GM12872 (cell line): ENCODE data around the gene SRPX2.

ENCODE experiments used
- CTCF ChIP-seq: IDR thresholded peaks from 3 replicates; pipeline ENCODE4 v1.5.1; 2011; ENCODE audit warnings: low read depth, mild to moderate bottlenecking, low read length, moderate library complexity; ENCODE audit not compliant: insufficient read depth

The SRPX2 gene

DNA sequence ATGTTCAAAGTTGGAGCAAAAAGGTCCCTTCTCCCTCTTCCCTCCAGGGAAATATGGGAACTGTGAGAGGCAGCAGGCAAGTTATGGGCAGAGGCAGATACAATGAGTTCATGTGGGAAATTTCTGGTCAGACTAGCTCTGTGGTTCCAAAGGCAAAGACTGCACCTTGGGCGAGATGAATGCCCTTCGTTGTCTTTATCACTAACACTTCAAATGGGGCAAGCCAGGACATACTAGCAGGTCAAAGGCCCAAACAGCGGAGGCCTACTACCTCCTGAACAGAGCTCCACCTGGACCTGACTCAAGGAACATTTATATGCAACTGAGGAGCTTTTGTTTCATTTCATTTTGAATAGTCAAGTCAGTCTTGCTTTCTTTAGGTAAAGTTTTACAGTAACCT is 29.0 kb downstream of the SRPX2 start:
- no peak for TF ChIP-seq CTCF

GRCh38 chrX:100673397-100673953 is 29.5 kb downstream of the SRPX2 start:
- TF ChIP-seq CTCF: no peak

DNA sequence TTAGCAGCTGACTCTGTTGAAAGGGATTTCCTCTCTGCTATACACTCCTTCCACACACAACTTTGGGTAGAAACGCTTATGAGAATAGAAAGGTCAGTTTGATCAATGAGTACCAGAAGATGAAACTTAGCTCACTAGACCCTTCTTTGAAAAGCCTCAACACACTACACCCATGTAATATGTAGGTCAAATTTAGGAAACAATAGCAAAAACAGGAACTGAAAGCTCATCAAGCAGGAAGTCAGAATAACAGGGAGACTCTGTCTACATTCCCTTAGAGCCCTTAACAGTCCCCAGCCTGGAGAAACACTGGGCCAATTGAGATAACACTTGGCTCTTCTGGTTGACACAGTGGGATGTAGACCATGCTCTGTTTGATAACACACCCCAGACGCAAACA is 30.7 kb downstream of the SRPX2 start:
- no peak for TF ChIP-seq CTCF

DNA sequence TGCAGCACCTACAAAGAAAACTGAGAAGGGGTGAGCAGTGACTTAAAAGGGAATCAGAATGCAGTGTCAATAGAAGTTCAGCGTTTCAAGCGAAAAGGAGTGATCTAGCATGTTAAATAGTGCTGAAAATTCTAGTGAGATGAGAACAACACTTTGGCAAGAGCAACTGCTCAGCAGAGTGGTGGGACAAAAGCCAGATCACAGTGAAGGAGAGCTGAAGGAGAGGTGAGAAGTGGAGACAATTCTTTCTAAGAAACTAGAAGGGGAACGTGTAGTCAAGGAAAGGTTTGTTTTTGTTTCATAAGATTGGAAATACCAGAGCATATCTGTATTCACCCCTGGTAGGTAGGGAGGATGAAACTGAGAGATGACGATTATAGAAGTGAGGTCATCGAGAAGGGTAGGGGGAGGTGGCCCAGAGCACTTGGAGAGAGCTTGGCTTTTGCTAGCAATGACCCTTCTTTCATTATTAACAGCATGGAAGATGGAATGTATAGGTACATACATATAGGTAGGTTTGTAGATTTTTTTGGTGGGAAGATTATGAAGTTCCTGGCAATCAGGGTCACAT is 33.7 kb downstream of the SRPX2 start:
- TF ChIP-seq CTCF: no peak

DNA sequence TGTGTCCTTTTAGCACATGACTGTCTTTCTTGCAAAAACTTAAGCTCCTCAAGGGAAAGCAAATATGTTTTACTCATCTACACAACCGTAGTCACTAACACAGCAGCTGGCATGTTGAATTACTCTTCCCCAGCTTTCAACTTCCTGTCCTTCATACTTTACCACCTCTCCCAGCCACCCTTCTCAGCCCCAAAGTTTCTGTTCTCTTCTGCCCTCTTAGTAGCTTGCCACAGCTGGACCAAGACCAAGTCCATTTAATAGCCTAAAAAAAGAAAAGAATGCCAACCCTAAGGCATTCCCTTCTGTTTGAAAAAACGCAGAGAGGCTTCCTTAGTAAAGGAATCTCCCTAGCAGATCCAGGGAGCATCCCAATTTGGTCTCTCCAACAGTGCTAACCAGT is 36.8 kb downstream of the SRPX2 start:
- TF ChIP-seq CTCF: no peak

DNA sequence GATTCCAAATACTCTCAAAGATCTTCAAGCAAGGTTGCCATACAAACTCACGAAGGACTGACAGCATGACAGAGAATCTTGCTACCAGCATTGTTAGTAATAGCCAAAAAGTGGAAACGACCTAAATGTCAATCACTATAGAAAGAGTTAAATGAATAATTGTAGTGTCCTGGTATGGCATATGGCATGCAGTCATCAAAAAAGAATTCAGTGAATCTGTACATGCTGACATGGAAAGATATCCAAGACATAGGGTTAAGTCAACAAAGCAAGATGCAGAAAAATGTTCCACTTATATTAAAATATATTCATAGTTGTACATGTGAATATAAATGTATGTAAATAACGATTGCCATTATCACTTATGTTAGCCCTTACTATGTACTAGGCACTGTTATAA is 37.6 kb downstream of the SRPX2 start:
- no peak for TF ChIP-seq CTCF

DNA sequence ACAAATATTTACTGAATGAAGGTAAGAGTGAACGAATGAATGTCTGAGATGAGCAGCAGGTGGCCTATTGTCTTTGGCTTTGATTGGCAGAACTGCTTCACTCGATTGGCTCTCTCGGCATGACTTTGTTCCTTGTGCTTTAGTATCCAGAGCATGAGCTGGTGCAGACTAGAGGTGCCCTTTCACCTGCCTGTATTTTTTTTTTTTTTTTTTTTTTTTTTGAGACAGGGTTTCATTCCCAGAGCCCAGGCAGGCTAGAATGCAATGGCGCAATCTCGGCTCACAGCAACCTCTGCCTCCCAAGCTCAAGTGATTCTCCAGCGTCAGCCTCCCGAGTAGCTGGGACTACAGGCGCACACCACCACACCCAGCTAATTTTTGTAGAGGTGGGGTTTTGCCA is 38.9 kb downstream of the SRPX2 start:
- TF ChIP-seq CTCF: no peak
